GM13977 (cell line): ENCODE results near the gene ASIC2.

Source experiments
- DNase-seq: peaks from one replicate; pipeline ENCODE4 v3.0.0; 2012; ENCODE audit warnings: low spot score
- CTCF ChIP-seq: IDR thresholded peaks from 2 replicates; pipeline ENCODE4 v1.5.1; 2012; ENCODE audit warnings: mild to moderate bottlenecking, control low read depth; ENCODE audit not compliant: insufficient read depth; ENCODE audit errors: extremely low read depth, missing control alignments
- in situ Hi-C: fragments of 300-500 bp; cut with MboI; formaldehyde crosslinking; loops from one replicate; pipeline ENCODE4 v1.12.0; 2022; ENCODE audit warnings: low sequenced_read_pairs, low pct_unique_long_range_greater_than_20kb, mixed read lengths, inconsistent platforms; ENCODE audit not compliant: unreplicated experiment

Gene ASIC2

DNA sequence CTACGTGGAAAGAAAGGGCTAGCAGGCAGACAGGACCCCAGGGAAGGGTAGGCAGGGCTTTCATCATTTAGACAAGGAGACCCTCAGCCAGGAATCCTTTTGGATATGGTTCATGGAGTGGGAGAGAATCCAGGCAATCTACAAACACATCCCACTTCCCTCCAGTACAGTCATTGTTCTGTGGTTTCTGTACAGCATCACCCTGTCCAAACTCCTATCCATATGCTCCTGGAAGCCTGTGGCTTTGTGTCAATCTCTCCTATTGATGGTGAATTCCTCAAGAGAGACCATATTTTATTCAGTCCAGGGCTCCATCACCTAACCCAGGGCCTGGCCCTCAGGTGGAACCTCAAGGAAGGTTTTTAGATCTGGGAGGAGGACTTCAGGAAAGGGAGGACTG lies 202.3 kb downstream of the ASIC2 start:
- in situ Hi-C loops = no loop called here
- no peak for TF ChIP-seq CTCF
- DNase-seq = no peak

- no peak for DNase-seq
- in situ Hi-C loops = no loop called here
- no peak for TF ChIP-seq CTCF
Observed at GRCh38 chr17:33086878-33087277, 206.2 kb downstream of the ASIC2 start.

GRCh38 chr17:33086041-33086440 lies 207.1 kb downstream of the ASIC2 start:
- no peak for DNase-seq
- in situ Hi-C loops = no loop called here
- no peak for TF ChIP-seq CTCF

DNA sequence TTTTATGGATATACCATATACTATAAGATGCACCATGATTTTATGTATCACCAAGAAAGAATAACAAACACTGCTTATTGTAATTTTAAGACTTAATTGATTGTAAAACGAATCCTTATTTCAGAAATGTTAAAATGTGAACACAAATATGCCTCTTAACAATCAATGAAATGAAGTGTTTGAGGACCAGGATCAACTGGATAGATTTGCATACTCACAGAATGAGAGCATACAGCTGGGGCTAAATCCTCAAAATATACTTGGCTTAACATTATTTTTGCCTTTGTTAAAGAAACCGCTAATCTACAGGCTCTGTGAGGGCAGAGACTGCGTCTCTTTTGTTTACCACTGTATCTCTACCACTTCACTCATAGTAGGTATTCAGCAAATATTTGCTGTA lies 207.8 kb downstream of the ASIC2 start:
- TF ChIP-seq CTCF = no peak
- in situ Hi-C loops = no loop called here
- no peak for DNase-seq

GRCh38 chr17:33084755-33085154 lies 208.3 kb downstream of the ASIC2 start:
- no peak for TF ChIP-seq CTCF
- in situ Hi-C loops = no loop called here
- DNase-seq = no peak

DNA sequence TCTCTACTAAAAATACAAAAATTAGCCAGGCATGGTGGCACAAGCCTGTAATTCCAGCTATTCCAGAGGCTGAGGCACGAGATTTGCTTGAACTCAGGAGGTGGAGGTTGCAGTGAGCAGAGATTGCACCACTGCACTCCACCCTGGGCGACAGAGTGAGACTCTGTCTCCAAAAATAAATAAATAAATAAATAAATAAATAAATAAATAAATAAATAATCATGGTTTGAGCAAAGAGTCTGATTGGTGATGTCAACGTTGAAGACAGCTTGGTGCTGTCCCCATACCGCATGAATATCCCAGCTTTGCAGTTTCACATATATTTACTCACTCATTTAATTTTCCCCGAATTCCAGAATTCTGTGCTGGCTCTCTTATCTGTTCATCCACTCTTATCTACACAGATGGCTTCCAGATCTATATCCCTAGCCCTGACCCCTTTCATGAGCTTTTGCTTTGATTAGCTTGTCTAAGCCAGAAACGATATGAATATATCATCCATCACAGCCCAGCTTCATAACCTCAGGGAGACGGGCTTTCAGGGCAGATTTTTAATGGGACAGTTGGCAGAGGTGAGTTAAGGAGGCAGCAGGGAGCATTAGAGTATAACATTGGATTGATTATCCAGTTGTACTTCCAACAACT lies 210.4 kb downstream of the ASIC2 start:
- in situ Hi-C loops = no loop called here
- no peak for DNase-seq
- TF ChIP-seq CTCF = no peak
